GM23338 (cell line): Measurements from ENCODE around the gene AREL1. TPM values are rescaled to one million over a fixed set of nuclear protein-coding genes. Genes with fewer than 3 reads are reported as not detected.
A peak's percentile ranks its signal among the peaks of the same experiment; 100 is the strongest.

Source experiments
- ATAC-seq: fragments of 200-7000 bp; cut with Tn5 transposase; 3 replicates; pipeline ENCODE4 v1.9.1; 2020
- DNase-seq: peaks from one replicate; pipeline ENCODE4 v3.0.0-alpha.2; 2015; ENCODE audit warnings: low spot score
- H2AFZ ChIP-seq: fragments of 200-600 bp; sonication (generic); 2 replicates; pipeline ENCODE4 v1.8.0; 2016; ENCODE audit warnings: antibody characterized with exemption, mild to moderate bottlenecking, moderate library complexity
- H3F3A ChIP-seq: fragments of 200-600 bp; sonication (generic); replicated peaks from 2 replicates; pipeline ENCODE4 v1.8.0; 2017; ENCODE audit warnings: antibody characterized with exemption, mixed run types, low read depth
- H3K27ac ChIP-seq: fragments of 200-600 bp; sonication (generic); 2 replicates; pipeline ENCODE4 v1.6.1; 2016; ENCODE audit warnings: low read depth
- H3K27me3 ChIP-seq: fragments of 200-600 bp; sonication (generic); 2 replicates; pipeline ENCODE4 v1.8.0; 2016; ENCODE audit warnings: mild to moderate bottlenecking, mixed run types, moderate library complexity; ENCODE audit not compliant: insufficient read depth
- H3K36me3 ChIP-seq: fragments of 200-600 bp; sonication (generic); 2 replicates; pipeline ENCODE4 v1.8.0; 2016; ENCODE audit warnings: mild to moderate bottlenecking; ENCODE audit not compliant: insufficient read depth
- H3K4me1 ChIP-seq: fragments of 200-600 bp; sonication (generic); 2 replicates; pipeline ENCODE4 v1.8.0; 2016; ENCODE audit warnings: mild to moderate bottlenecking, moderate library complexity; ENCODE audit not compliant: insufficient read depth
- H3K4me2 ChIP-seq: fragments of 200-600 bp; sonication (generic); 2 replicates; pipeline ENCODE4 v1.7.1; 2017; ENCODE audit warnings: mixed run types
- H3K4me3 ChIP-seq: fragments of 200-600 bp; sonication (generic); 2 replicates; pipeline ENCODE4 v1.6.1; 2016; ENCODE audit warnings: mixed run types
- H3K79me2 ChIP-seq: fragments of 200-600 bp; sonication (generic); replicated peaks from 2 replicates; pipeline ENCODE4 v1.8.0; 2017; ENCODE audit warnings: mild to moderate bottlenecking; ENCODE audit not compliant: insufficient read depth
- H3K9me2 ChIP-seq: fragments of 200-600 bp; sonication (generic); 2 replicates; pipeline ENCODE4 v1.8.0; 2017; ENCODE audit not compliant: insufficient read depth
- H4K20me1 ChIP-seq: fragments of 200-600 bp; sonication (generic); replicated peaks from 2 replicates; pipeline ENCODE4 v1.8.0; 2017; ENCODE audit warnings: mild to moderate bottlenecking; ENCODE audit not compliant: insufficient read depth
- H3K27ac Mint-ChIP-seq: 2 replicates; pipeline ENCODE4 v1.8.0; 2020; ENCODE audit warnings: inconsistent platforms, mild to moderate bottlenecking, moderate library complexity, mixed read lengths
- H3K27me3 Mint-ChIP-seq: 3 replicates; pipeline ENCODE4 v1.8.0; 2022; ENCODE audit warnings: low read depth, mild to moderate bottlenecking, moderate library complexity, mixed read lengths, inconsistent platforms; ENCODE audit not compliant: insufficient read depth, poor library complexity
- H3K36me3 Mint-ChIP-seq: 3 replicates; pipeline ENCODE4 v1.8.0; 2021; ENCODE audit warnings: low read depth, mild to moderate bottlenecking, inconsistent platforms, moderate library complexity, mixed read lengths
- H3K4me1 Mint-ChIP-seq: 3 replicates; pipeline ENCODE4 v1.8.0; 2020; ENCODE audit warnings: mild to moderate bottlenecking, inconsistent platforms, mixed read lengths
- H3K4me3 Mint-ChIP-seq: 3 replicates; pipeline ENCODE4 v1.8.0; 2021; ENCODE audit warnings: moderate library complexity, mild to moderate bottlenecking, inconsistent platforms, mixed read lengths
- H3K9me3 Mint-ChIP-seq: 3 replicates; pipeline ENCODE4 v1.8.0; 2020; ENCODE audit warnings: moderate library complexity, mild to moderate bottlenecking, inconsistent platforms, mixed read lengths
- JUNB ChIP-seq: IDR thresholded peaks from one replicate; pipeline ENCODE4 v1.6.1; 2016; ENCODE audit warnings: antibody characterized with exemption; ENCODE audit not compliant: unreplicated experiment
- NANOG ChIP-seq: IDR thresholded peaks from 2 replicates; pipeline ENCODE4 v1.6.1; 2016; ENCODE audit warnings: antibody characterized with exemption, borderline replicate concordance
- POLR2AphosphoS5 ChIP-seq: IDR thresholded peaks from 2 replicates; pipeline ENCODE4 v1.6.1; 2016; ENCODE audit warnings: antibody characterized with exemption, low read depth
- STAT1 ChIP-seq: IDR thresholded peaks from one replicate; pipeline ENCODE4 v1.6.1; 2016; ENCODE audit warnings: antibody characterized with exemption; ENCODE audit not compliant: unreplicated experiment
- ZNF114 ChIP-seq: fragments of 250-450 bp; sonication (Bioruptor Pico); IDR thresholded peaks from 2 replicates; pipeline ENCODE4 v1.5.0; 2020; ENCODE audit warnings: mild to moderate bottlenecking, moderate library complexity
- ZNF331 ChIP-seq: fragments of 250-450 bp; sonication (Bioruptor Pico); IDR thresholded peaks from 2 replicates; pipeline ENCODE4 v1.5.0; 2020; ENCODE audit warnings: low read depth, mild to moderate bottlenecking, moderate library complexity
- polyA plus RNA-seq: library from polyadenylated mRNA; unstranded; fragments of >200 nt; fragmentation: Nextera tagmentation; extraction: Ambion mirVana; gene quantifications from 2 replicates; pipeline ENCODE4 v1.2.1, GENCODE V29; 2016
- total RNA-seq: library from RNA; depleted of rRNA; stranded (reverse); fragments of >200 nt; shearing (Covaris generic); gene quantifications from 2 replicates; pipeline ENCODE4 v1.2.3, GENCODE V29; 2014
- TF ChIP-seq, protein P1 (sequence below): IDR thresholded peaks from one replicate; pipeline ENCODE4 v1.6.1; 2018; ENCODE audit warnings: antibody characterized with exemption; ENCODE audit not compliant: unreplicated experiment

The AREL1 gene
- total and polyA plus RNA-seq, 2 experiments from 2014 or later: 7.5 to 23.6 TPM

DNA sequence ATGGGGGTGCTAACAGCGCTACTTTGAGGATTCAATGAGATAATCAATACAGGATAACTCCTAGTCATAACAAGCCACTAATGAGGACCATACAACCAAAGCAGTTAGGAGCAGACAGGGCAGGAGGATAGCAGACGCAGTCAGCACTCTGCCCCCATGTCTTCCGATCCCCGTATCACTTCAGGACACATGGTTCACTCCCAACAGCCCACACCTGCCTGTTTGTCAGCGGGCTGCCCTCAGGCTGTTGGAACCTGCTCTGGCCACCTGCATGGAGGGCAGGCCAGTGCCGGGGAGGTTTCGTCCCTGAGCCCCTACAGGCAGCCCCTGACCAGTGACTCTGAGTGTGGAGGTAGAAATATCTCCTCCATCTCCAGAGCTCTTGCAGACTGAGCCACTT lies 63.7 kb downstream of the AREL1 start:
- no peak overlapping the region for H3K4me3 ChIP-seq
- H3K9me2 ChIP-seq: no peaks in the 10 kb centered on the region
- peaks cover 3% of the 10 kb centered on the region for H3K27me3 Mint-ChIP-seq
- no peak overlapping the region for H3K4me3 Mint-ChIP-seq
- H3K4me1 Mint-ChIP-seq: peaks cover 9% of the 10 kb centered on the region; the same call in 2 of the 3 replicates
- no peaks in the 10 kb centered on the region for H3F3A ChIP-seq
- no peaks in the 10 kb centered on the region for H3K4me1 ChIP-seq
- no peak overlapping the region for H3K27ac ChIP-seq
- no peaks in the 10 kb centered on the region for H3K27me3 ChIP-seq
- no peak overlapping the region for H3K4me2 ChIP-seq
- H3K79me2 ChIP-seq: no peaks in the 10 kb centered on the region
- no peaks in the 10 kb centered on the region for H3K36me3 Mint-ChIP-seq
- no peaks in the 10 kb centered on the region for H3K36me3 ChIP-seq
- no peak for DNase-seq
- no peak overlapping the region for H2AFZ ChIP-seq
- no peak for TF ChIP-seq ZNF331 (CRISPR knock-in tag)
- TF ChIP-seq JUNB: no peak
- no peak for TF ChIP-seq NANOG
- TF ChIP-seq ZNF114 (CRISPR knock-in tag): no peak
- no peak overlapping the region for H3K27ac Mint-ChIP-seq
- H3K9me3 Mint-ChIP-seq: no peaks in the 10 kb centered on the region
- no peaks in the 10 kb centered on the region for H4K20me1 ChIP-seq
- ATAC-seq: peak; percentile 56

DNA sequence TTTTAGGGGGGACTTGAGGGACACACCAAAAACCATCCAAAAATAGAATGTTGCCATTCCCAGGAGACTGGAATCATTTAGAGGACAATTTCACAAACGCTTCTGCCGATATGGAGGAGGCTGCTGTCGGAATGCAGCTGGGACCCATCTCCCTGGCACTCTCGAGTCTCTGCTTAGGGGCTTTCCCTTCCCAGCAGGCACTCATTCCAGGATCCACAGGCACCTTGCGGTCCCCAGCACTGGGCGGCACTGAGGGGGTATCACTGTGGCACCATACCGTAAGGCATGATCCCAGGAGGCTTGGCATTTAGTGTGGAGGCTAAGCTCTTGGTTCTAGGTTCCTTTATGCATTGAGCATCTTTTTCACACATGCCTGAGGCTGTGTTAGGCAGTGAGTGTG lies 64.3 kb downstream of the AREL1 start:
- H3K27me3 ChIP-seq: no peaks in the 10 kb centered on the region
- ATAC-seq: peak; percentile 40
- Mint-ChIP-seq H3K4me1 (peaks cover 9% of the 10 kb centered on the region; the same call in 2 of the 3 replicates), H3K4me3 (no peak overlapping the region), H3K36me3 (no peaks in the 10 kb centered on the region), H3K27ac (no peak overlapping the region), H3K27me3 (peaks cover 3% of the 10 kb centered on the region), H3K9me3 (no peaks in the 10 kb centered on the region)
- no peaks in the 10 kb centered on the region for H3F3A ChIP-seq
- H3K4me2 ChIP-seq: no peak overlapping the region
- H3K36me3 ChIP-seq: no peaks in the 10 kb centered on the region
- H2AFZ ChIP-seq: no peak overlapping the region
- DNase-seq: no peak
- no peaks in the 10 kb centered on the region for H3K79me2 ChIP-seq
- no peak overlapping the region for H3K27ac ChIP-seq
- no peaks in the 10 kb centered on the region for H4K20me1 ChIP-seq
- no peak overlapping the region for H3K4me3 ChIP-seq
- no peaks in the 10 kb centered on the region for H3K4me1 ChIP-seq
- H3K9me2 ChIP-seq: no peaks in the 10 kb centered on the region
- TF ChIP-seq, protein P1, sequence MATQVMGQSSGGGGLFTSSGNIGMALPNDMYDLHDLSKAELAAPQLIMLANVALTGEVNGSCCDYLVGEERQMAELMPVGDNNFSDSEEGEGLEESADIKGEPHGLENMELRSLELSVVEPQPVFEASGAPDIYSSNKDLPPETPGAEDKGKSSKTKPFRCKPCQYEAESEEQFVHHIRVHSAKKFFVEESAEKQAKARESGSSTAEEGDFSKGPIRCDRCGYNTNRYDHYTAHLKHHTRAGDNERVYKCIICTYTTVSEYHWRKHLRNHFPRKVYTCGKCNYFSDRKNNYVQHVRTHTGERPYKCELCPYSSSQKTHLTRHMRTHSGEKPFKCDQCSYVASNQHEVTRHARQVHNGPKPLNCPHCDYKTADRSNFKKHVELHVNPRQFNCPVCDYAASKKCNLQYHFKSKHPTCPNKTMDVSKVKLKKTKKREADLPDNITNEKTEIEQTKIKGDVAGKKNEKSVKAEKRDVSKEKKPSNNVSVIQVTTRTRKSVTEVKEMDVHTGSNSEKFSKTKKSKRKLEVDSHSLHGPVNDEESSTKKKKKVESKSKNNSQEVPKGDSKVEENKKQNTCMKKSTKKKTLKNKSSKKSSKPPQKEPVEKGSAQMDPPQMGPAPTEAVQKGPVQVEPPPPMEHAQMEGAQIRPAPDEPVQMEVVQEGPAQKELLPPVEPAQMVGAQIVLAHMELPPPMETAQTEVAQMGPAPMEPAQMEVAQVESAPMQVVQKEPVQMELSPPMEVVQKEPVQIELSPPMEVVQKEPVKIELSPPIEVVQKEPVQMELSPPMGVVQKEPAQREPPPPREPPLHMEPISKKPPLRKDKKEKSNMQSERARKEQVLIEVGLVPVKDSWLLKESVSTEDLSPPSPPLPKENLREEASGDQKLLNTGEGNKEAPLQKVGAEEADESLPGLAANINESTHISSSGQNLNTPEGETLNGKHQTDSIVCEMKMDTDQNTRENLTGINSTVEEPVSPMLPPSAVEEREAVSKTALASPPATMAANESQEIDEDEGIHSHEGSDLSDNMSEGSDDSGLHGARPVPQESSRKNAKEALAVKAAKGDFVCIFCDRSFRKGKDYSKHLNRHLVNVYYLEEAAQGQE: no peak
- TF ChIP-seq ZNF114 (CRISPR knock-in tag) (no peak), JUNB (no peak), STAT1 (no peak), POLR2AphosphoS5 (no peak), ZNF331 (CRISPR knock-in tag) (no peak)
